Erythroblast (primary cell): ENCODE results near the gene AGTRAP.

Source experiments
- GATA1 ChIP-seq: IDR thresholded peaks from 2 replicates; pipeline ENCODE4 v1.6.1; 2011; ENCODE audit warnings: low read depth, mild to moderate bottlenecking, control low read depth, low read length, moderate library complexity
- POLR2A ChIP-seq: IDR thresholded peaks from 2 replicates; pipeline ENCODE4 v1.6.1; 2011; ENCODE audit warnings: mild to moderate bottlenecking, low read length

DNA sequence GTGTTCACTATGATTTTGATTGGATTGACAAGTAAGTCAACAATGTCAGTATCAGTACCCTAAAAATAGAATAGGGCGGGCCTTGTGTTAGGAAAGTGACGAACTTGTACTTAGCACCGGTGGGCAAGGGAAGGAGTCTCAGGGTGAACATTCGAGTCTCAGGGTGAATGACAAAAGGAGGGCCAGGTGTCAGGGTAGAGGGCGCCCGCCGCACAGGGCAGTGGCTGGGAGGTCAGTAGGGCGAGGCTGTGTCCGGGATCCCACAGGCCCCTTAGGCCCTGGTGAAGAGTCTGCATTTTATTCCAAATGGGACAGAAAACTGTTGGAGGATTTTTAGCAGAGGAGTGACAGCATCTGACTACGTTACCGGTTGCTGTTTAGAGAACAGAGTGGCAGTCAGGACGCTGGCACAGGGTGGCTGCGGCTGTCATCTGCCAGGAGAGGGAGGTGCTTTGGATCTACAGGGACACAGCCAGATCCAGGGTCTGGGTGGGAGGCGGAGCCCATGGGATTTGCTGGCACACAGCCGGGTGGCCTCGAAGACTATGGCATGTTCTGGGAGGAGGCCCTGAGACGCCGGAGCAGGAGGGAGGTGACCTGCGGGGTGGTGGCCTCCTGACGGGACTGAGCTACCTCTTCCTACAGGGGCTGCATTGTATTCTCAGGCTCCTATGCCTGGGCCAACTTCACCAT, 11.0 kb downstream of the AGTRAP start:
- TF ChIP-seq POLR2A = no peak
- no peak for TF ChIP-seq GATA1
